HCT116 (cell line): ENCODE data around the gene MED19. TPM values are rescaled to one million over a fixed set of nuclear protein-coding genes. Genes with fewer than 3 reads are reported as not detected.

Experiments
- ATAC-seq: fragments of 200-7000 bp; cut with Tn5 transposase; 2 replicates; pipeline ENCODE4 v1.9.1; 2020; ENCODE audit warnings: mild to moderate bottlenecking, moderate library complexity
- BruUV-seq: library from RNA; stranded (reverse); fragments of 400-500 nt; replicated peaks from 2 replicates; lab custom pipeline; 2021; lab: Mats Ljungman, UMichigan
- CTCF ChIA-PET: fragments of 300-600 bp; sonication (Branson Sonifier 250); formaldehyde crosslinking; loops from one replicate; lab custom pipeline; 2021; ENCODE audit warnings: antibody characterized with exemption; lab: Charles Lee
- POLR2A ChIA-PET: fragments of 300-600, 350-600 bp; sonication (Branson Sonifier 250); formaldehyde crosslinking; loops from one replicate; lab custom pipeline; 2021; ENCODE audit warnings: antibody characterized with exemption; lab: Charles Lee
- RAD21 ChIA-PET, 2 experiments: fragments of 300-600 bp; sonication (Branson Sonifier 250); formaldehyde crosslinking; loops; one replicate each; lab custom pipeline; 2023; ENCODE audit warnings: low total read pairs in 2 of 2; ENCODE audit not compliant: uncharacterized antibody in 2 of 2, unreplicated experiment in 2 of 2, low non-redundant PET in 1 of 2; lab: Charles Lee
- DNase-seq: peaks from one replicate; pipeline ENCODE4 v3.0.0-alpha.2; 2010; ENCODE audit warnings: low read depth, low spot score
- H2AFZ ChIP-seq: fragments of 200-600 bp; shearing (Covaris generic), sonication (generic); 2 replicates; pipeline ENCODE4 v1.6.1; 2017; ENCODE audit warnings: low read depth, mixed run types, mixed read lengths, antibody characterized with exemption, low read length; ENCODE audit not compliant: poor library complexity, severe bottlenecking
- H3K27ac ChIP-seq: 2 replicates; pipeline ENCODE4 v1.5.1; 2012; ENCODE audit warnings: low read depth, low read length
- H3K27me3 ChIP-seq: fragments of 200-600 bp; sonication (generic); 2 replicates; pipeline ENCODE4 v1.6.1; 2016; ENCODE audit warnings: mixed run types, low read length, mixed read lengths; ENCODE audit not compliant: insufficient read depth
- H3K36me3 ChIP-seq, 2 experiments: fragments of 200-500 bp in 1 of 2; fragments of 200-600 bp in 1 of 2; sonication (Bioruptor generic) in 1 of 2; sonication (generic) in 1 of 2; 2 replicates each; pipeline versions ENCODE4 v1.5.1 to v1.6.1; 2014 to 2016; ENCODE audit warnings: low read length in 2 of 2, inconsistent platforms in 1 of 2, mixed read lengths in 1 of 2, mixed run types in 1 of 2; ENCODE audit not compliant: insufficient read depth in 2 of 2, control insufficient read depth in 1 of 2
- H3K4me1 ChIP-seq, 2 experiments: fragments of 200-600 bp in 1 of 2; sonication (generic) in 1 of 2; 2 replicates each; pipeline versions ENCODE4 v1.5.1 to v1.6.1; 2012 to 2017; ENCODE audit warnings: low read length in 2 of 2, inconsistent platforms in 1 of 2, mild to moderate bottlenecking in 1 of 2, mixed read lengths in 1 of 2, mixed run types in 1 of 2, moderate library complexity in 1 of 2; ENCODE audit not compliant: insufficient read depth in 2 of 2, control insufficient read depth in 1 of 2
- H3K4me2 ChIP-seq: fragments of 200-600 bp; sonication (generic); 2 replicates; pipeline ENCODE4 v1.6.1; 2017; ENCODE audit warnings: mixed run types, low read length, mixed read lengths
- H3K4me3 ChIP-seq, 2 experiments: fragments of 200-600 bp in 1 of 2; sonication (generic) in 1 of 2; replicated peaks in 1 of 2; 2 replicates each; pipeline ENCODE4 v1.5.1; 2011 to 2016; ENCODE audit warnings: low read length in 2 of 2, control low read depth in 1 of 2, low read depth in 1 of 2, mild to moderate bottlenecking in 1 of 2, mixed read lengths in 1 of 2, mixed run types in 1 of 2
- H3K79me2 ChIP-seq: fragments of 200-600 bp; sonication (generic); 2 replicates; pipeline ENCODE4 v1.6.1; 2017; ENCODE audit warnings: mild to moderate bottlenecking, mixed run types, low read length, moderate library complexity, mixed read lengths; ENCODE audit not compliant: insufficient read depth
- H3K9ac ChIP-seq: fragments of 200-600 bp; sonication (generic); 2 replicates; pipeline ENCODE4 v1.6.1; 2016; ENCODE audit warnings: low read length, mixed read lengths
- H3K9me2 ChIP-seq: fragments of 200-600 bp; sonication (generic), shearing (Covaris generic); 2 replicates; pipeline ENCODE4 v1.6.1; 2017; ENCODE audit warnings: mixed run types, mild to moderate bottlenecking, moderate library complexity; ENCODE audit not compliant: insufficient read depth
- H3K9me3 ChIP-seq, 2 experiments: fragments of 200-500 bp in 1 of 2; fragments of 200-600 bp in 1 of 2; sonication (Bioruptor generic) in 1 of 2; sonication (generic) in 1 of 2; 2 replicates each; pipeline ENCODE4 v1.6.1; 2014 to 2017; ENCODE audit warnings: low read length in 2 of 2, mixed read lengths in 2 of 2, inconsistent platforms in 1 of 2, low read depth in 1 of 2, mild to moderate bottlenecking in 1 of 2, mixed run types in 1 of 2, moderate library complexity in 1 of 2; ENCODE audit not compliant: control insufficient read depth in 1 of 2, insufficient read depth in 1 of 2
- H4K20me1 ChIP-seq: fragments of 200-600 bp; sonication (generic), shearing (Covaris generic); 2 replicates; pipeline ENCODE4 v1.6.1; 2017; ENCODE audit warnings: mixed run types, mild to moderate bottlenecking, moderate library complexity; ENCODE audit not compliant: insufficient read depth
- CEBPB ChIP-seq: IDR thresholded peaks from 2 replicates; pipeline ENCODE4 v1.6.1; 2012; ENCODE audit warnings: low read depth
- ELF1 ChIP-seq: IDR thresholded peaks from 2 replicates; pipeline ENCODE4 v1.6.1; 2012; ENCODE audit warnings: low read depth, borderline replicate concordance
- EZH2phosphoT487 ChIP-seq: fragments of 200-600 bp; IDR thresholded peaks from 2 replicates; pipeline ENCODE4 v1.6.1; 2018; ENCODE audit warnings: antibody characterized with exemption, borderline replicate concordance
- FOSL1 ChIP-seq: IDR thresholded peaks from 2 replicates; pipeline ENCODE4 v1.6.1; 2012; ENCODE audit warnings: low read depth
- POLR2AphosphoS5 ChIP-seq: IDR thresholded peaks from 2 replicates; pipeline ENCODE4 v1.6.1; 2011; ENCODE audit warnings: mild to moderate bottlenecking, low read depth, low read length, moderate library complexity
- RAD21 ChIP-seq: IDR thresholded peaks from 2 replicates; pipeline ENCODE4 v1.6.1; 2012; ENCODE audit warnings: low read depth, mild to moderate bottlenecking
- SIN3A ChIP-seq: IDR thresholded peaks from 2 replicates; pipeline ENCODE4 v1.6.1; 2012; ENCODE audit warnings: low read depth
- SP1 ChIP-seq: IDR thresholded peaks from 2 replicates; pipeline ENCODE4 v1.6.1; 2012; ENCODE audit warnings: low read depth
- SRF ChIP-seq: IDR thresholded peaks from 2 replicates; pipeline ENCODE4 v1.6.1; 2012; ENCODE audit warnings: low read depth
- ZFX ChIP-seq: fragments of 450-650 bp; IDR thresholded peaks from 2 replicates; pipeline ENCODE4 v1.6.1; 2017
- intact Hi-C: fragments of 100-400 bp; cut with micrococcal nuclease; formaldehyde crosslinking; loops from 2 replicates; pipeline ENCODE4 v1.10.0; 2022
- total RNA-seq: library from RNA; stranded (reverse); gene quantifications from one replicate; pipeline ENCODE4 v1.2.1, GENCODE V29; 2021; ENCODE audit not compliant: unreplicated experiment
- TF ChIP-seq, protein P1 (sequence below): IDR thresholded peaks from 2 replicates; pipeline ENCODE4 v1.6.1; 2012
- TF ChIP-seq, protein P2 (sequence below): IDR thresholded peaks from 2 replicates; pipeline ENCODE4 v1.6.1; 2012; ENCODE audit warnings: low read depth

MED19 gene
- total RNA-seq, 1 experiment from 2014 or later: 18.0 TPM

DNA sequence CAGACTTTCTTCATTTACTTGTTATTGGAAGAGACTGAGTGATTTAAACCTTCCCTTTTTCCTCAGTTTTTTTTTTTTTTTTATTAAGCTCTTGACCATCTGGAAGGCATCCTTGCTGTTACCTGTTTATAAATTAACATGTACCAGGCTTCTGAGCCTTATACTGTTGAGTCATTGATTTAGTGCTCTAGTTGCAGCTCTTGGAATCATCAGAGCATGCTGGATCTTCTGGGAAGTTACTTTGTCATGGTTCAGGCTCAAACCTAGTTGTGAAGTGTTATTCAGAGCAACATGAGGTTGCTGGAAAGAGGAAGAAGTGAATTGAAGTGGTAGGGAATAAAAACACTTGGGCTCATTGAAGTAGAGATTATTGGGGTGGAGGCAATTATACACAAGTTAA is 37.8 kb downstream of the MED19 start:
- no peak overlapping the region for H3K4me2 ChIP-seq
- ChIA-PET RAD21 (no interaction called here), POLR2A (no interaction called here), CTCF (no interaction called here)
- no peak overlapping the region for H3K9ac ChIP-seq
- H3K79me2 ChIP-seq: peaks cover 95% of the 10 kb centered on the region
- BruUV-seq: no TSS peak
- no peak for DNase-seq
- H3K9me3 ChIP-seq: no peaks in the 10 kb centered on the region
- H3K36me3 ChIP-seq: peaks cover 27 to 35% of the 10 kb centered on the region in 2 experiments
- no peak for ATAC-seq
- peaks cover 4 to 6% of the 10 kb centered on the region in 2 experiments for H3K4me1 ChIP-seq
- 0 out of 2 replicates have a peak, but pooled peaks cover 4% of the 10 kb centered on the region for H4K20me1 ChIP-seq
- intact Hi-C loops: no loop called here
- no peaks in the 10 kb centered on the region for H3K27me3 ChIP-seq
- H2AFZ ChIP-seq: no peak overlapping the region
- no peak for TF ChIP-seq EZH2phosphoT487
- TF ChIP-seq RAD21: no peak
- TF ChIP-seq ELF1: no peak
- TF ChIP-seq CEBPB: no peak
- no peak for TF ChIP-seq SIN3A
- TF ChIP-seq, protein P1, sequence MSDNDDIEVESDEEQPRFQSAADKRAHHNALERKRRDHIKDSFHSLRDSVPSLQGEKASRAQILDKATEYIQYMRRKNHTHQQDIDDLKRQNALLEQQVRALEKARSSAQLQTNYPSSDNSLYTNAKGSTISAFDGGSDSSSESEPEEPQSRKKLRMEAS: no peak
- no peak for TF ChIP-seq SP1
- no peak for TF ChIP-seq POLR2AphosphoS5
- no peak for TF ChIP-seq FOSL1
- TF ChIP-seq SRF: no peak
- H3K9me2 ChIP-seq: no peaks in the 10 kb centered on the region
- no peak overlapping the region for H3K4me3 ChIP-seq
- H3K27ac ChIP-seq: no peak overlapping the region

DNA sequence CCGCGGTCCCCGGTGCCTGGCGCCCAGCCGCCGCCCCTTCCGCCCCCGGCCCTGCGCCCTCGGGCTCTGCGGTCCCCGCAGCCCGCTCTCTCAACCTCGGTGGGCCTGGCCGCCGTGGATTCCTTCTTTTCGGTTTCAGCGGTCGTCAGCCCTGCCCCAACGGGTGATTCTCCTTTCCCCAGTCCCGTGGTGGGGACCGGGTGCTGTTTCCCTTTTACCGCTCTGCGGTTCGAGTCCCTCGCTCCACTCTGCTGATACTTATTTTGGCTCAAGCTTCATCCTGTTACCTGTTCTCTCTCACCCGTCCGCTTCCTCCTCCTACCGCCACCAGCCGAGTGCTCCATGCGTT is 43.6 kb downstream of the MED19 start:
- Histone ChIP-seq H3K9me3 (no peaks in the 10 kb centered on the region), H2AFZ (no peak overlapping the region), H3K4me1 (peaks cover 9 to 19% of the 10 kb centered on the region in 2 experiments), H3K36me3 (peaks cover 11 to 21% of the 10 kb centered on the region in 2 experiments), H3K9me2 (no peaks in the 10 kb centered on the region), H4K20me1 (no peaks in the 10 kb centered on the region), H3K9ac (peak overlapping the region; percentile 92), H3K27ac (peak overlapping the region; percentile 93), H3K4me3 (peak overlapping the region; percentile 85 to 97), H3K4me2 (peak overlapping the region; percentile 76), H3K27me3 (no peaks in the 10 kb centered on the region), H3K79me2 (peaks cover 54% of the 10 kb centered on the region)
- ChIA-PET CTCF (interaction anchor here (0.9 kb wide), 1 partner anchor 323 kb away, joined by 3 read pairs; no protein-coding TSS in a partner anchor), POLR2A (no interaction called here), RAD21 (no interaction called here)
- ATAC-seq (peak; percentile 15), DNase-seq (no peak)
- peak; percentile 69; the same call in 1 of the 2 replicates for TF ChIP-seq ZFX
- TF ChIP-seq, protein P2, sequence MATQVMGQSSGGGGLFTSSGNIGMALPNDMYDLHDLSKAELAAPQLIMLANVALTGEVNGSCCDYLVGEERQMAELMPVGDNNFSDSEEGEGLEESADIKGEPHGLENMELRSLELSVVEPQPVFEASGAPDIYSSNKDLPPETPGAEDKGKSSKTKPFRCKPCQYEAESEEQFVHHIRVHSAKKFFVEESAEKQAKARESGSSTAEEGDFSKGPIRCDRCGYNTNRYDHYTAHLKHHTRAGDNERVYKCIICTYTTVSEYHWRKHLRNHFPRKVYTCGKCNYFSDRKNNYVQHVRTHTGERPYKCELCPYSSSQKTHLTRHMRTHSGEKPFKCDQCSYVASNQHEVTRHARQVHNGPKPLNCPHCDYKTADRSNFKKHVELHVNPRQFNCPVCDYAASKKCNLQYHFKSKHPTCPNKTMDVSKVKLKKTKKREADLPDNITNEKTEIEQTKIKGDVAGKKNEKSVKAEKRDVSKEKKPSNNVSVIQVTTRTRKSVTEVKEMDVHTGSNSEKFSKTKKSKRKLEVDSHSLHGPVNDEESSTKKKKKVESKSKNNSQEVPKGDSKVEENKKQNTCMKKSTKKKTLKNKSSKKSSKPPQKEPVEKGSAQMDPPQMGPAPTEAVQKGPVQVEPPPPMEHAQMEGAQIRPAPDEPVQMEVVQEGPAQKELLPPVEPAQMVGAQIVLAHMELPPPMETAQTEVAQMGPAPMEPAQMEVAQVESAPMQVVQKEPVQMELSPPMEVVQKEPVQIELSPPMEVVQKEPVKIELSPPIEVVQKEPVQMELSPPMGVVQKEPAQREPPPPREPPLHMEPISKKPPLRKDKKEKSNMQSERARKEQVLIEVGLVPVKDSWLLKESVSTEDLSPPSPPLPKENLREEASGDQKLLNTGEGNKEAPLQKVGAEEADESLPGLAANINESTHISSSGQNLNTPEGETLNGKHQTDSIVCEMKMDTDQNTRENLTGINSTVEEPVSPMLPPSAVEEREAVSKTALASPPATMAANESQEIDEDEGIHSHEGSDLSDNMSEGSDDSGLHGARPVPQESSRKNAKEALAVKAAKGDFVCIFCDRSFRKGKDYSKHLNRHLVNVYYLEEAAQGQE: no peak
- intact Hi-C loops: loop anchor here (5.0 to 10.0 kb wide), 3 partner anchors 134 to 1886 kb away; partner anchors contain the start of genes LPXN and ZFP91
- BruUV-seq: no TSS peak
